Left lung (tissue), 10 donors: ENCODE results near the gene STAP2. TPM values are rescaled to one million over a fixed set of nuclear protein-coding genes. Genes with fewer than 3 reads are reported as not detected.

Experiments
- ATAC-seq: fragments of 200-7000 bp; cut with Tn5 transposase; one replicate; pipeline ENCODE4 v1.9.1; 2020; ENCODE audit warnings: moderate library complexity
- DNase-seq, 4 donors: peaks; one replicate each; pipeline ENCODE4 v3.0.0-alpha.2; 2013 to 2020
- H3K27ac ChIP-seq, 2 donors: fragments of 200-600 bp; sonication (generic) in 1 of 2; one replicate each; pipeline versions ENCODE4 v1.5.0 to v1.8.0; 2020 to 2021
- H3K27me3 ChIP-seq, 2 donors: fragments of 200-600 bp; sonication (generic) in 1 of 2; one replicate each; pipeline versions ENCODE4 v1.5.0 to v1.8.0; 2020 to 2021
- H3K36me3 ChIP-seq, 2 donors: fragments of 200-600 bp; sonication (generic) in 1 of 2; one replicate each; pipeline versions ENCODE4 v1.5.0 to v1.8.0; 2020 to 2021
- H3K4me1 ChIP-seq, 2 donors: fragments of 200-600 bp; one replicate each; pipeline ENCODE4 v1.8.0; 2021
- H3K4me3 ChIP-seq, 2 donors: fragments of 200-600 bp; sonication (generic) in 1 of 2; one replicate each; pipeline versions ENCODE4 v1.5.0 to v1.8.0; 2020 to 2021; ENCODE audit warnings: mild to moderate bottlenecking in 1 of 2
- H3K9me3 ChIP-seq, 2 donors: fragments of 200-600 bp; sonication (generic) in 1 of 2; one replicate each; pipeline versions ENCODE4 v1.5.0 to v1.8.0; 2020 to 2021
- CTCF ChIP-seq, 2 donors: fragments of 200-600 bp; sonication (generic) in 1 of 2; IDR thresholded peaks; one replicate each; pipeline versions ENCODE4 v1.5.0 to v1.8.0; 2021; ENCODE audit warnings: antibody characterized with exemption in 2 of 2
- intact Hi-C, 2 donors: fragments of 100-400 bp; cut with DNase I; formaldehyde crosslinking; loops; one replicate each; pipeline versions ENCODE4 v1.11.2 to v1.14.2; 2022
- polyA plus RNA-seq, 6 donors: library from polyadenylated mRNA; unstranded; fragments of 120-200 nt; gene quantifications; one replicate each; pipeline ENCODE4 v1.2.1, GENCODE V29; 2013; ENCODE audit not compliant: insufficient read length in 6 of 6
- total RNA-seq, 2 donors: library from RNA; stranded (reverse); fragmentation: NEBNext Ultra II Directional; extraction: Animal tissue kit (Norgen Biotek cat#: 25700); gene quantifications; one replicate each; pipeline ENCODE4 v1.2.1, GENCODE V29; 2021
- donor health status: DM: no; HTN: yes; CAD: no.
- donor health status: DM: no; HTN: no; CAD: no.

Gene STAP2
- total and polyA plus RNA-seq, 8 donors: 14.1 to 41.5 (median 36.2) TPM

GRCh38 chr19:4300589-4300988 lies 38.0 kb downstream of the STAP2 start:
- intact Hi-C loops: no loop called here
- peaks cover 0 to 41% of the 10 kb centered on the region in 2 donors for H3K27me3 ChIP-seq
- DNase-seq (no peak), ATAC-seq (no peak)
- peaks cover 0 to 5% of the 10 kb centered on the region in 2 donors for H3K4me1 ChIP-seq
- TF ChIP-seq CTCF (IDR thresholded peaks at IDR 0.05): no peak
- H3K27ac ChIP-seq: no peak overlapping the region
- no peaks in the 10 kb centered on the region for H3K9me3 ChIP-seq
- no peak overlapping the region for H3K4me3 ChIP-seq
- H3K36me3 ChIP-seq: no peaks in the 10 kb centered on the region

- intact Hi-C loops: no loop called here
- no peak for DNase-seq
- ATAC-seq: no peak
- Histone ChIP-seq H3K9me3 (no peaks in the 10 kb centered on the region), H3K27me3 (peaks cover 0 to 39% of the 10 kb centered on the region in 2 donors), H3K4me3 (no peak overlapping the region), H3K27ac (no peak overlapping the region), H3K4me1 (no peaks in the 10 kb centered on the region), H3K36me3 (no peaks in the 10 kb centered on the region)
- no peak for TF ChIP-seq CTCF (IDR thresholded peaks at IDR 0.05)
Observed at GRCh38 chr19:4298810-4299550, 39.6 kb downstream of the STAP2 start.

- H3K9me3 ChIP-seq: no peaks in the 10 kb centered on the region
- H3K4me3 ChIP-seq: no peak overlapping the region
- no peaks in the 10 kb centered on the region for H3K4me1 ChIP-seq
- intact Hi-C loops: no loop called here
- no peak for TF ChIP-seq CTCF (IDR thresholded peaks at IDR 0.05)
- no peaks in the 10 kb centered on the region for H3K36me3 ChIP-seq
- peaks cover 0 to 42% of the 10 kb centered on the region in 2 donors for H3K27me3 ChIP-seq
- ATAC-seq (no peak), DNase-seq (no peak)
- H3K27ac ChIP-seq: no peak overlapping the region
Observed at GRCh38 chr19:4297901-4298809, 40.5 kb downstream of the STAP2 start.

GRCh38 chr19:4295972-4296771 lies 42.5 kb downstream of the STAP2 start:
- no peak for TF ChIP-seq CTCF (IDR thresholded peaks at IDR 0.05)
- no peak overlapping the region for H3K27ac ChIP-seq
- intact Hi-C loops: no loop called here
- DNase-seq: peak in 1 of 4 donors; percentile 39
- no peaks in the 10 kb centered on the region for H3K9me3 ChIP-seq
- no peaks in the 10 kb centered on the region for H3K4me1 ChIP-seq
- ATAC-seq: no peak
- no peak overlapping the region for H3K4me3 ChIP-seq
- no peaks in the 10 kb centered on the region for H3K36me3 ChIP-seq
- H3K27me3 ChIP-seq: peaks cover 0 to 52% of the 10 kb centered on the region in 2 donors
